Kidney (tissue), 14 donors: ENCODE measurements around the gene CALHM1. TPM values are rescaled to one million over a fixed set of nuclear protein-coding genes. Genes with fewer than 3 reads are reported as not detected.

Experiments used
- DNase-seq, 5 donors: peaks; one replicate each; pipeline ENCODE4 v3.0.0-alpha.2; 2013 to 2020
- FAIRE-seq: peaks from 2 replicates; lab custom pipeline; 2012; peaks lifted over from hg19 to GRCh38; lab: Jason Lieb, UNC
- H3K27ac ChIP-seq, 2 donors: one replicate each; pipeline ENCODE4 v1.7.0; 2013; ENCODE audit warnings: low read depth in 2 of 2, low read length in 2 of 2, inconsistent platforms in 1 of 2
- H3K27me3 ChIP-seq: one replicate; pipeline ENCODE4 v1.7.1; 2013; ENCODE audit warnings: low read length, inconsistent platforms; ENCODE audit not compliant: control insufficient read depth, insufficient read depth
- H3K36me3 ChIP-seq, 3 donors: one replicate each; pipeline versions ENCODE4 v1.7.0 to v1.7.1; 2013; ENCODE audit warnings: low read length in 3 of 3, control low read depth in 1 of 3, inconsistent platforms in 1 of 3; ENCODE audit not compliant: insufficient read depth in 3 of 3, control insufficient read depth in 2 of 3
- H3K4me1 ChIP-seq, 3 donors: one replicate each; pipeline versions ENCODE4 v1.7.0 to v1.7.1; 2013; ENCODE audit warnings: low read length in 3 of 3, inconsistent platforms in 1 of 3, low read depth in 1 of 3; ENCODE audit not compliant: control insufficient read depth in 2 of 3, insufficient read depth in 2 of 3
- H3K4me3 ChIP-seq, 3 donors: one replicate each; pipeline versions ENCODE4 v1.7.0 to v1.8.1; 2013; ENCODE audit warnings: low read length in 3 of 3, control low read depth in 1 of 3, inconsistent platforms in 1 of 3
- H3K9ac ChIP-seq, 3 donors: one replicate each; pipeline versions ENCODE4 v1.7.0 to v1.7.1; 2013; ENCODE audit warnings: low read length in 3 of 3, control low read depth in 1 of 3, inconsistent platforms in 1 of 3
- H3K9me3 ChIP-seq, 3 donors: one replicate each; pipeline versions ENCODE4 v1.7.0 to v1.7.1; 2013; ENCODE audit warnings: low read length in 3 of 3, control low read depth in 1 of 3, inconsistent platforms in 1 of 3; ENCODE audit not compliant: control insufficient read depth in 2 of 3, insufficient read depth in 1 of 3
- CTCF ChIP-seq: IDR thresholded peaks from 3 replicates; pipeline ENCODE4 v1.5.1; 2012; ENCODE audit warnings: mild to moderate bottlenecking, moderate library complexity, borderline replicate concordance; ENCODE audit not compliant: insufficient read depth; ENCODE audit errors: extremely low read depth
- intact Hi-C: fragments of 100-400 bp; cut with DNase I; formaldehyde crosslinking; loops from one replicate; pipeline ENCODE4 v1.11.1; 2022
- polyA plus RNA-seq: library from polyadenylated mRNA; stranded (reverse); fragments of 350-450 nt; fragmentation: Illumina TruSeq; extraction: RNeasy Lipid Tissue Mini Kit (QIAGEN cat#74804); gene quantifications from one replicate; pipeline ENCODE4 v1.2.3, GENCODE V29; 2014; ENCODE audit warnings: low read depth, low replicate concordance; ENCODE audit not compliant: insufficient read depth
- total RNA-seq: library from RNA; stranded (reverse); fragmentation: NEBNext Ultra II Directional; extraction: Animal tissue kit (Norgen Biotek cat#: 25700); gene quantifications from one replicate; pipeline ENCODE4 v1.2.1, GENCODE V29; 2021
- donor health status: control.
- donor health status: control.
- donor health status: control.
- donor health status: control.
- donor health status: control.
- donor health status: DM: yes; HTN: yes; CAD: no.
- donor health status: Normal renal cell carcinoma (clear cell type).

The CALHM1 gene
- total and polyA plus RNA-seq, 2 donors from 2014 or later, result not detected

DNA sequence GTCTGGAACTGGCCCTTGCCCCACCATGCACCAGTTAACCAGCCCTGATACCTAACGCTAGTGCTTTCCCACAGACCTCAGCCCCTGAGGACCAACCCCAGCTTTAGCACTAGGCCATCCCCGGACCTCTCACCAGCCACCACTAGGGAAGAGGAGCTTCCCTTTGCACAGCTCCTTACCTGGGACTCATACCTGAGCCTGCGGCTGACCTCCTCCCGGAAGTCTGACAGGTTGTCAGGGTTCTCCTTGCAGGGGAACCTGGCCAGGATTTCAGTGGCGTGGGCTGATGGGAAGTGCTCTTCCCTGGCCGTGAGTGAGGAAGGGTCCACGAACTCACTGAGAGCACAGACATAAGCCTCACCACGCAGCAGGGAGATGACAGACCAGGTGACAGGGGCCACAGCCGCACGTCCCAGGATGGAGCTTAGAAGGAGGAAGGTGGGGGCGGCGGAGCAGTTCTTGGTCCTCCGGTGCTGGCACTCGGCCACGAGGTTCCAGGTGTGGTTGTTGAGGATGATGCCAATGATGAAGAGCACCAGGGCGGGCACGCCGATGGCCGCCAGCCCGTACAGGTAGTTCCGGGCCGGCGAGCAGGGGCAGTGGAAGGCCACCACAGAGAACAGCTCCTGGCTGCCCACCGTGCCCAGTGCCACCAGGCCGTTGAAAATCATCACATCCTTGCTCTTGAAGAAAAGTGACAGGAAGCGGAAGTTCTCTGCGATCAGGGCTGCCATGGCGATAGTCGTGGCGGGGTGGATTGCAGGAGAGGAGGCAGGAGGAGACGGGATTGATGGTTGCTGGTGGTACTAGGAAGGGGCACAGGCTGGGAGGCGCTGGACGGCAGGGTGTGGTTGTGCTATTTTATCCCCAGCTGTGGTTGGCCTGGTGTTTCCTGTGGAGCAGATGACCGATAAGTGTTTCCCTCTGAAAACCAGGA is 9.2 kb downstream of the CALHM1 start:
- Histone ChIP-seq H3K27me3 (no peaks in the 10 kb centered on the region), H3K9ac (no peak overlapping the region), H3K4me3 (no peak overlapping the region), H3K36me3 (peaks cover 0 to 16% (median 11%) of the 10 kb centered on the region in 3 donors), H3K27ac (no peak overlapping the region), H3K4me1 (peaks cover 0 to 22% (median 3%) of the 10 kb centered on the region in 3 donors), H3K9me3 (no peaks in the 10 kb centered on the region)
- DNase-seq (peak in 1 of 5 donors; percentile 60), FAIRE-seq (no peak)
- intact Hi-C loops, result no loop called here
- no peak for TF ChIP-seq CTCF

DNA sequence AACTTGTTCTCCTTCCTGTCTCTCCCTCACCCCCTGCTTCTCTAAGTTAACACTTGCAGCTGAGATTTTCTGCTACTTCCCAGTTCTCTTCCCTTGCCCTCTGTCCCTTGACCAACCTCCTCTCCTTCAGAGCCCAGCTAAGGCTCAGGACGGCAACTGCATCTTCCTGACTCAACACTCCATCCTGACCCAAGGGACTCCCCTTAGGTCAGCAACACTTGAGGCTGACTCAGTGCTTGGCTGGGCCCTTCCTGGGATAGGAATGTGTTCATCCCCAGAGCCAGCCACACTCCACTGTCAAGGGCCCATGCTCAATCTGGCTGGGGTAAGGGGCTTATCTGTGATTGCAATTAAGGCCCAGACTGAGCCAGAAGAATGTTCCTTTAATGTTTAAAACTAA is 10.0 kb downstream of the CALHM1 start:
- peaks cover 0 to 24% (median 16%) of the 10 kb centered on the region in 3 donors for H3K36me3 ChIP-seq
- DNase-seq (no peak), FAIRE-seq (no peak)
- H3K4me3 ChIP-seq, result no peak overlapping the region
- no peaks in the 10 kb centered on the region for H3K27me3 ChIP-seq
- intact Hi-C loops, result no loop called here
- H3K4me1 ChIP-seq, result peaks cover 0 to 22% (median 3%) of the 10 kb centered on the region in 3 donors
- TF ChIP-seq CTCF, result no peak
- H3K27ac ChIP-seq, result no peak overlapping the region
- H3K9me3 ChIP-seq, result no peaks in the 10 kb centered on the region
- no peak overlapping the region for H3K9ac ChIP-seq

DNA sequence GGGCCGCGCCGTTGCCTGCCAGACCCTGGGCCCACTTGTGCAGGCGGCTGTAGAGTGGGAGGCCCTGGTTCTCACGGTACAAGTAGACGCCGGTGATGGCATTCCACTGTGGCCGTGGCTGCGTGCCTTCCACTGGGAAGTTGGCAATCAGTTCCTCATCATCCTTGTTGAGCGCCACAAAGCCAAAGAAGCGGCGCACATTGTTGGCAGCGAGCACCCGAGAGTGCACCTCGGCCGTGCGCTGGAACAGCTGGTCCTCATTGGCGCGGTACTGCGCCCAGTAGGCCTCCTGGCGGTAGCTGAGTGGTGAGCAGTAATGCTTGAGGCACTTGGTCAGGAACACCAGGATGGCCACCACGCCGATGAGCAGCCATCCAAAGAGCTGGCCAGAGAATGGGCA is 11.5 kb downstream of the CALHM1 start:
- H3K9me3 ChIP-seq, result no peaks in the 10 kb centered on the region
- FAIRE-seq (no peak), DNase-seq (no peak)
- TF ChIP-seq CTCF, result no peak
- H3K4me3 ChIP-seq, result no peak overlapping the region
- peaks cover 0 to 16% (median 3%) of the 10 kb centered on the region in 3 donors for H3K4me1 ChIP-seq
- no peak overlapping the region for H3K9ac ChIP-seq
- no peak overlapping the region for H3K27ac ChIP-seq
- no peaks in the 10 kb centered on the region for H3K27me3 ChIP-seq
- H3K36me3 ChIP-seq, result peaks cover 0 to 31% (median 21%) of the 10 kb centered on the region in 3 donors
- intact Hi-C loops, result no loop called here
